ENCODE data around the gene CEP104.
A peak's percentile ranks its signal among the peaks of the same experiment; 100 is the strongest.

CEP104 gene

GRCh38 chr1:3778590-3779264 is 78.3 kb downstream of the CEP104 start:
- Mint-ChIP-seq H3K9me3 (no peaks in the 10 kb centered on the region), H3K27me3 (ENCODE audit: low read depth, poor library complexity) (no peaks in the 10 kb centered on the region), H3K4me3 (no peak overlapping the region), H3K4me1 (peaks cover 26% of the 10 kb centered on the region), H3K36me3 (ENCODE audit: low read depth) (peaks cover 33% of the 10 kb centered on the region), H3K27ac (no peak overlapping the region)
- DNase-seq, result no peak
- no peak for TF ChIP-seq CTCF (IDR thresholded peaks at IDR 0.05)

DNA sequence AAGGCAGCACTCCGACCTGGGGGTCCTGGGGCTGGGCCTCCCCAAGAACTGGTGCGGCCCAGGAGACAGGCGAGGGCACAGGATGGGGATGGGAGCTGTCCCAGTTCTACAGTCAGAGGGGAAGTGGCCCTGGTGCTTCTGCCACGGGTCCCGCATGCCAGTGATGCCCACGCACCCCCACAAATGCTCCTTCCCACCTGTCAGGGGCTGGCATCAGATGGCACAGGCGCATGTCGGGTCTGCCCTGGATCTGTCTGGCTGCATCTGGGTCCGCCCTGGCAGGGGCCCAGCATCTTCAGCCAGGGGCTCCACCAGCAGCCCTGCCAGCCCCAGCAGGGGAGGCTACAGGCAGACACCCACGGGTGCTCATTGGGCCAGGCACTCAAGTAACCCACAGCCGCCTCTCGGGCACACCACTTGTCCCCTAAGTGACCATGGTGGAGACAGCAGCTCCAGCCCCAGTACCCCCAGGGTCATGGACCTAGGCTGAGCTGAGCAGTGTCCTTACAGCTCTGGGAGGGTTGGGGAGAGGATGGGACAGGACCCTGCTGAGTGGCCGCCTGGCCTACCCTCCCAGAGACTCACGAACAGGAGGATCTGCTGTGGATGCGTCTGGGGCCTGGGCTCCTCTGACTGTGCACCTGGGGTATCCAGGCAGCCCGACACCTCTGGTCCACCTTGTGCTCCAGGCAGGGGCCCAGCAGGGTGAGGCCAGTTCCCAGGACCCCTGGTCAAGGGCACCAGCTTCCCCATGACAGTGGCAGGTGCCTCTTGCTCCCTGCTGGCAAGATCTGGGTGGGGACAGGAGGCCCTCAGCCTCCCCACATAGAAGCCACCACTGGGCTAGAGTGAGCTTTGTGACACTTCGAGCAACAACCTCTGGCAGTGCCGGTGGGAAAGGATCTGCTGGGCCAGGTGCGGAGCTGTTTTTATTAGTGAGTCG is 79.1 kb downstream of the CEP104 start:
- Mint-ChIP-seq H3K4me3 (no peak overlapping the region), H3K36me3 (ENCODE audit: low read depth) (peaks cover 28% of the 10 kb centered on the region), H3K27me3 (ENCODE audit: low read depth, poor library complexity) (no peaks in the 10 kb centered on the region), H3K27ac (no peak overlapping the region), H3K9me3 (no peaks in the 10 kb centered on the region), H3K4me1 (peaks cover 32% of the 10 kb centered on the region)
- no peak for DNase-seq
- TF ChIP-seq CTCF (IDR thresholded peaks at IDR 0.05), result no peak

- no peaks in the 10 kb centered on the region for H3K27me3 Mint-ChIP-seq (ENCODE audit: low read depth, poor library complexity)
- peaks cover 32% of the 10 kb centered on the region for H3K4me1 Mint-ChIP-seq
- TF ChIP-seq CTCF (IDR thresholded peaks at IDR 0.05), result no peak
- no peaks in the 10 kb centered on the region for H3K9me3 Mint-ChIP-seq
- no peak overlapping the region for H3K4me3 Mint-ChIP-seq
- no peak overlapping the region for H3K27ac Mint-ChIP-seq
- peaks cover 26% of the 10 kb centered on the region for H3K36me3 Mint-ChIP-seq (ENCODE audit: low read depth)
- no peak for DNase-seq
These were observed 79.9 kb downstream of the CEP104 start for GRCh38 chr1:3777078-3777547.

- Mint-ChIP-seq H3K36me3 (ENCODE audit: low read depth) (peaks cover 19% of the 10 kb centered on the region), H3K9me3 (no peaks in the 10 kb centered on the region), H3K4me1 (peaks cover 37% of the 10 kb centered on the region), H3K27ac (no peak overlapping the region), H3K4me3 (no peak overlapping the region), H3K27me3 (ENCODE audit: low read depth, poor library complexity) (no peaks in the 10 kb centered on the region)
- no peak for DNase-seq
- TF ChIP-seq CTCF (IDR thresholded peaks at IDR 0.05), result no peak
These were observed 80.6 kb downstream of the CEP104 start for GRCh38 chr1:3776231-3776961.

GRCh38 chr1:3775490-3776230 is 81.4 kb downstream of the CEP104 start:
- H3K36me3 Mint-ChIP-seq (ENCODE audit: low read depth), result peaks cover 12% of the 10 kb centered on the region
- TF ChIP-seq CTCF (IDR thresholded peaks at IDR 0.05), result peak; percentile 35
- no peak overlapping the region for H3K27ac Mint-ChIP-seq
- peak; percentile 79 for DNase-seq
- H3K27me3 Mint-ChIP-seq (ENCODE audit: low read depth, poor library complexity), result peaks cover 6% of the 10 kb centered on the region
- H3K4me3 Mint-ChIP-seq, result peak overlapping the region; percentile 42
- no peaks in the 10 kb centered on the region for H3K9me3 Mint-ChIP-seq
- peaks cover 44% of the 10 kb centered on the region for H3K4me1 Mint-ChIP-seq
